B cell (primary cell): ENCODE results near the gene DOCK8. TPM values are rescaled to one million over a fixed set of nuclear protein-coding genes. Genes with fewer than 3 reads are reported as not detected.

Experiments
- ATAC-seq: fragments of 200-7000 bp; cut with Tn5 transposase; one replicate; pipeline ENCODE4 v1.10.0; 2021; ENCODE audit warnings: low read depth, mild to moderate bottlenecking, moderate number of reproducible peaks, moderate library complexity
- CTCF ChIA-PET: fragments of 350-600 bp; sonication (Branson Sonifier 250); formaldehyde crosslinking; loops from one replicate; lab custom pipeline; 2021; ENCODE audit warnings: antibody characterized with exemption, inconsistent platforms; lab: Charles Lee
- POLR2A ChIA-PET: fragments of 350-600 bp; sonication (Branson Sonifier 250); formaldehyde crosslinking; loops from one replicate; lab custom pipeline; 2021; ENCODE audit warnings: antibody characterized with exemption; lab: Charles Lee
- DNase-seq: peaks from one replicate; pipeline ENCODE4 v3.0.0; 2013
- H2AFZ ChIP-seq: 2 replicates; pipeline ENCODE4 v1.6.1; 2012; ENCODE audit warnings: mild to moderate bottlenecking, low read depth, low read length; ENCODE audit not compliant: insufficient read depth, poor library complexity, severe bottlenecking
- H3K27ac ChIP-seq, 2 donors: 1 replicate in 1 of 2; 2 replicates in 1 of 2; pipeline ENCODE4 v1.5.1; 2012 to 2013; ENCODE audit warnings: low read length in 2 of 2, mild to moderate bottlenecking in 2 of 2, moderate library complexity in 1 of 2
- H3K27me3 ChIP-seq, 4 experiments: fragments of 200-600 bp in 1 of 4; sonication (generic) in 1 of 4; replicated peaks in 1 of 4; 1 replicate in 2 of 4; 2 replicates in 2 of 4; pipeline versions ENCODE4 v1.6.1 to v1.7.0; 2013 to 2016; ENCODE audit warnings: low read length in 3 of 4, mild to moderate bottlenecking in 2 of 4, mixed read lengths in 1 of 4, moderate library complexity in 1 of 4; ENCODE audit not compliant: insufficient read depth in 4 of 4, control insufficient read depth in 3 of 4; ENCODE audit errors: control extremely low read depth in 1 of 4
- H3K36me3 ChIP-seq, 2 experiments: replicated peaks in 1 of 2; 1 replicate in 1 of 2; 2 replicates in 1 of 2; pipeline versions ENCODE4 v1.6.1 to v1.7.1; 2013; ENCODE audit warnings: low read length in 1 of 2; ENCODE audit not compliant: insufficient read depth in 2 of 2, control insufficient read depth in 1 of 2; ENCODE audit errors: control extremely low read depth in 1 of 2, extremely low read depth in 1 of 2
- H3K4me1 ChIP-seq, 2 donors: fragments of 200-600 bp in 1 of 2; sonication (generic) in 1 of 2; 1 replicate in 1 of 2; 2 replicates in 1 of 2; pipeline versions ENCODE4 v1.5.1 to v1.6.1; 2013 to 2017; ENCODE audit warnings: low read length in 2 of 2; ENCODE audit not compliant: control insufficient read depth in 2 of 2, insufficient read depth in 2 of 2
- H3K4me2 ChIP-seq: replicated peaks from 2 replicates; pipeline ENCODE3; 2012; ENCODE audit warnings: mild to moderate bottlenecking, low read depth, low read length; ENCODE audit not compliant: poor library complexity, severe bottlenecking
- H3K4me3 ChIP-seq, 5 experiments: fragments of 200-600 bp in 1 of 5; sonication (generic) in 1 of 5; 1 replicate in 3 of 5; 2 replicates in 2 of 5; pipeline versions ENCODE4 v1.5.1 to v1.7.0; 2011 to 2016; ENCODE audit warnings: low read length in 4 of 5, mild to moderate bottlenecking in 4 of 5, low read depth in 2 of 5, control low read depth in 1 of 5, moderate library complexity in 1 of 5; ENCODE audit not compliant: insufficient read depth in 1 of 5; ENCODE audit errors: control extremely low read depth in 1 of 5, extremely low read depth in 1 of 5
- H3K79me2 ChIP-seq: fragments of 200-600 bp; sonication (generic); one replicate; pipeline ENCODE4 v1.6.0; 2016; ENCODE audit warnings: low read length; ENCODE audit not compliant: control insufficient read depth, insufficient read depth
- H3K9ac ChIP-seq: fragments of 200-600 bp; sonication (generic); 2 replicates; pipeline ENCODE4 v1.6.1; 2017; ENCODE audit warnings: mild to moderate bottlenecking, low read length, moderate library complexity
- H3K9me3 ChIP-seq, 3 donors: one replicate each; pipeline versions ENCODE4 v1.6.1 to v1.7.1; 2013; ENCODE audit warnings: low read length in 2 of 3; ENCODE audit not compliant: control insufficient read depth in 2 of 3, insufficient read depth in 1 of 3; ENCODE audit errors: control extremely low read depth in 1 of 3
- H4K20me1 ChIP-seq: 2 replicates; pipeline ENCODE4 v1.6.0; 2012; ENCODE audit warnings: mild to moderate bottlenecking, low read length; ENCODE audit not compliant: insufficient read depth, control insufficient read depth, poor library complexity, severe bottlenecking
- H3K27ac Mint-ChIP-seq: one replicate; pipeline ENCODE4 v1.8.0; 2021; ENCODE audit warnings: mixed read lengths
- H3K27me3 Mint-ChIP-seq: one replicate; pipeline ENCODE4 v1.8.0; 2021; ENCODE audit warnings: mixed read lengths
- H3K4me1 Mint-ChIP-seq: one replicate; pipeline ENCODE4 v1.8.0; 2021; ENCODE audit warnings: mixed read lengths
- H3K4me3 Mint-ChIP-seq: one replicate; pipeline ENCODE4 v1.8.0; 2021; ENCODE audit warnings: mixed read lengths
- H3K9me3 Mint-ChIP-seq: one replicate; pipeline ENCODE4 v1.8.0; 2022; ENCODE audit warnings: mixed read lengths; ENCODE audit not compliant: insufficient read depth
- EZH2 ChIP-seq: IDR thresholded peaks from 2 replicates; pipeline ENCODE4 v1.6.1; 2012; ENCODE audit warnings: borderline replicate concordance, low read depth, mild to moderate bottlenecking, moderate library complexity, low read length; ENCODE audit not compliant: insufficient read depth, poor library complexity, severe bottlenecking
- WGBS: methylation state at CpG from one replicate; pipeline ENCODE4 v1.1.5; 2013; ENCODE audit warnings: missing lambda C conversion rate; ENCODE audit not compliant: insufficient coverage; 5-methylcytosine and 5-hydroxymethylcytosine counted together
- intact Hi-C: fragments of 100-400 bp; cut with micrococcal nuclease; formaldehyde crosslinking; loops from one replicate; pipeline ENCODE4 v1.10.0; 2022
- polyA plus RNA-seq: library from polyadenylated mRNA; depleted of rRNA; stranded (reverse); fragments of >200 nt; gene quantifications from 2 replicates; pipeline ENCODE4 v1.2.3, GENCODE V29; 2012
- total RNA-seq, 2 donors: library from RNA; stranded (reverse); fragments of 120-200 nt in 1 of 2; gene quantifications; 1 replicate in 1 of 2; 2 replicates in 1 of 2; pipeline versions ENCODE4 v1.2.3 to v1.2.4, GENCODE V29; 2013 to 2022
- TF ChIP-seq, protein P1 (sequence below): fragments of 200-600 bp; IDR thresholded peaks from one replicate; pipeline ENCODE4 v1.8.0; 2022; ENCODE audit warnings: antibody characterized with exemption, mild to moderate bottlenecking

DOCK8 gene
- total and polyA plus RNA-seq, 2 donors (not counting 1 experiment from before 2014, with no cell fraction given): 47.6 to 288 TPM

- Mint-ChIP-seq H3K4me1 (no peaks in the 10 kb centered on the region), H3K27ac (peak overlapping the region; percentile 74), H3K4me3 (no peak overlapping the region), H3K9me3 (no peaks in the 10 kb centered on the region), H3K27me3 (no peaks in the 10 kb centered on the region)
- Histone ChIP-seq H4K20me1 (no peaks in the 10 kb centered on the region), H3K79me2 (no peaks in the 10 kb centered on the region), H3K27me3 (no peaks in the 10 kb centered on the region), H3K9me3 (no peaks in the 10 kb centered on the region), H3K4me1 (no peaks in the 10 kb centered on the region), H3K4me3 (no peak overlapping the region), H3K36me3 (peaks cover 0 to 95% of the 10 kb centered on the region in 2 experiments), H3K9ac (no peak overlapping the region), H3K27ac (peak overlapping the region in 1 of 2 donors; percentile 3), H3K4me2 (no peak overlapping the region), H2AFZ (no peak overlapping the region)
- ATAC-seq (no peak), DNase-seq (no peak)
- intact Hi-C loops: no loop called here
- POLR2A ChIA-PET: no interaction called here
- WGBS: 100% methylated on average over 1 of the region's 2 CpGs
- TF ChIP-seq, protein P1, sequence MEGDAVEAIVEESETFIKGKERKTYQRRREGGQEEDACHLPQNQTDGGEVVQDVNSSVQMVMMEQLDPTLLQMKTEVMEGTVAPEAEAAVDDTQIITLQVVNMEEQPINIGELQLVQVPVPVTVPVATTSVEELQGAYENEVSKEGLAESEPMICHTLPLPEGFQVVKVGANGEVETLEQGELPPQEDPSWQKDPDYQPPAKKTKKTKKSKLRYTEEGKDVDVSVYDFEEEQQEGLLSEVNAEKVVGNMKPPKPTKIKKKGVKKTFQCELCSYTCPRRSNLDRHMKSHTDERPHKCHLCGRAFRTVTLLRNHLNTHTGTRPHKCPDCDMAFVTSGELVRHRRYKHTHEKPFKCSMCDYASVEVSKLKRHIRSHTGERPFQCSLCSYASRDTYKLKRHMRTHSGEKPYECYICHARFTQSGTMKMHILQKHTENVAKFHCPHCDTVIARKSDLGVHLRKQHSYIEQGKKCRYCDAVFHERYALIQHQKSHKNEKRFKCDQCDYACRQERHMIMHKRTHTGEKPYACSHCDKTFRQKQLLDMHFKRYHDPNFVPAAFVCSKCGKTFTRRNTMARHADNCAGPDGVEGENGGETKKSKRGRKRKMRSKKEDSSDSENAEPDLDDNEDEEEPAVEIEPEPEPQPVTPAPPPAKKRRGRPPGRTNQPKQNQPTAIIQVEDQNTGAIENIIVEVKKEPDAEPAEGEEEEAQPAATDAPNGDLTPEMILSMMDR: no peak
- TF ChIP-seq EZH2: no peak
- CTCF ChIA-PET: no interaction called here
Measured at GRCh38 chr9:392077-392804, 177.6 kb downstream of the DOCK8 start.

DNA sequence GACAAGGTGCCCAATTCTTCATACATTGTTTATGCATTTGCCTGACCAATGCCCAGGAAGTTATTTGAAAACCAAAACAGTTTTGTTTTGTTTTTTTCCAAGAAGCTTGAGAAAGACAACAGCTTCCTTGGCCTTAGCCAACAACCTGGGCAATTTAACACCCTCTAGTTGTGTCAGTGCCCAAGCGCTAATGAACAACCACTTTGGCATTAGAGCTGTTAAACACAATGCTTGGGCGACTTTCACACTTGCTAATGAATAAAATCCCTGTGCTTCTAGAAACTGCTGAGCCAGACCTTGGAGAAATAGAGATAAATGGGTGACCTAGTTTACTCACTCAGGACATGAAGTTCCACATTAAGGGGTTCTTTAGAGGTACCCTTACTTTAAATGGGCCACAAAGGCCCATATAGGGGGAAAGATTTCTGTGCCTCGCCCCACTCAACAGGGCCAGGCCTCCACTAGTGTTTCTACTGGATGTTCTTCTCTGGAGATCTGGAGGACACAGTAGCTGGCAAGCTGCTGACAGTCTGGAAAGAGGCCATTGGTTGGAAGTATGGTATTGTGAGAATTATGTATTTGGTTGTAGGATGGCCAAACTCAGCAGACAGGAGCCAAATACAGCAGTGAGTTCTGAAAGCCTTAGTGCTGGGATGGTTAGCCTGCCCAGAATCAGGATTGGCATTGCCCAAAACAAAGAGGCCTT is 179.8 kb downstream of the DOCK8 start:
- no peaks in the 10 kb centered on the region for H3K9me3 Mint-ChIP-seq
- Histone ChIP-seq H3K4me1 (no peaks in the 10 kb centered on the region), H2AFZ (no peak overlapping the region), H4K20me1 (no peaks in the 10 kb centered on the region), H3K4me2 (no peak overlapping the region), H3K4me3 (no peak overlapping the region), H3K27ac (no peak overlapping the region), H3K27me3 (no peaks in the 10 kb centered on the region), H3K79me2 (no peaks in the 10 kb centered on the region), H3K9me3 (no peaks in the 10 kb centered on the region), H3K9ac (no peak overlapping the region), H3K36me3 (peaks cover 0 to 97% of the 10 kb centered on the region in 2 experiments)
- H3K4me3 Mint-ChIP-seq: no peak overlapping the region
- DNase-seq: no peak
- CTCF ChIA-PET: interaction anchor here (1.1 kb wide), 1 partner anchor 10 kb away, joined by 4 read pairs; no protein-coding TSS in a partner anchor
- no peaks in the 10 kb centered on the region for H3K4me1 Mint-ChIP-seq
- no peak for TF ChIP-seq EZH2
- TF ChIP-seq, protein P1: no peak
- H3K27ac Mint-ChIP-seq: peak overlapping the region; percentile 50
- POLR2A ChIA-PET: no interaction called here
- no peaks in the 10 kb centered on the region for H3K27me3 Mint-ChIP-seq
- no peak for ATAC-seq
- intact Hi-C loops: no loop called here
- WGBS: no CpG with 5 or more reads among the region's 3 CpGs
